Endometrial microvascular endothelial cells (primary cell): ENCODE data around the gene PTGR1. TPM values are rescaled to one million over a fixed set of nuclear protein-coding genes. Genes with fewer than 3 reads are reported as not detected.
"Not testable (repeated sequence)": the region's sequence is repeated elsewhere in the genome, so short reads cannot be mapped to it uniquely, and the experiment has no call there.

Experiments
- in situ Hi-C: cut with HindIII; loops from 2 replicates; pipeline ENCODE4 v1.10.0; 2017; ENCODE audit warnings: low sequenced_read_pairs, low pct_unique_long_range_greater_than_20kb; ENCODE audit errors: inconsistent ontology term
- total RNA-seq: library from RNA; depleted of rRNA; stranded (reverse); fragments of >200 nt; gene quantifications from one replicate; pipeline ENCODE4 v1.2.3, GENCODE V29; 2015; ENCODE audit errors: inconsistent ontology term

The PTGR1 gene
- total RNA-seq, 1 donor from 2014 or later: 54.8 TPM

- in situ Hi-C loops: no loop called here
Measured at GRCh38 chr9:111559000-111559610, 40.3 kb downstream of the PTGR1 start.

- in situ Hi-C loops: not testable (repeated sequence)
Measured at GRCh38 chr9:111555425-111555824, 44.0 kb downstream of the PTGR1 start.

- in situ Hi-C loops: no loop called here
Measured at GRCh38 chr9:111548623-111549022, 50.8 kb downstream of the PTGR1 start.

GRCh38 chr9:111542497-111543254 is 56.8 kb downstream of the PTGR1 start:
- in situ Hi-C loops: no loop called here

GRCh38 chr9:111533099-111533790 is 66.2 kb downstream of the PTGR1 start:
- in situ Hi-C loops: no loop called here

- in situ Hi-C loops: no loop called here
Measured at GRCh38 chr9:111531716-111532115, 67.7 kb downstream of the PTGR1 start.

GRCh38 chr9:111529787-111530186 is 69.7 kb downstream of the PTGR1 start:
- in situ Hi-C loops: no loop called here

GRCh38 chr9:111527347-111527746 is 72.1 kb downstream of the PTGR1 start:
- in situ Hi-C loops: no loop called here

GRCh38 chr9:111525056-111525977 is 74.1 kb downstream of the PTGR1 start, which contains the start of gene ZNF483:
ZNF483 (plus strand) TSS chr9:111525179; CDS start chr9:111527396, 2,217 bp downstream.
- in situ Hi-C loops: no loop called here

GRCh38 chr9:111524731-111525055 is 74.8 kb downstream of the PTGR1 start:
- in situ Hi-C loops: no loop called here

GRCh38 chr9:111516061-111516465 is 83.4 kb downstream of the PTGR1 start:
- in situ Hi-C loops: no loop called here

GRCh38 chr9:111514967-111515366 is 84.5 kb downstream of the PTGR1 start:
- in situ Hi-C loops: no loop called here

Other genes starting within 250 kb of the PTGR1 start
- 58.8 TPM for gene ECPAS, start 115.3 kb downstream of the PTGR1 start, total RNA-seq
- gene ZNF483, start 74.5 kb downstream of the PTGR1 start, total RNA-seq: 1.7 TPM
- gene DNAJC25, start 31.7 kb upstream of the PTGR1 start, total RNA-seq: 2.9 TPM
- 68.7 TPM for gene GNG10, start 62.0 kb upstream of the PTGR1 start, total RNA-seq
- not detected for gene SHOC1, start 195.3 kb upstream of the PTGR1 start, total RNA-seq